Measurements from ENCODE around the gene NDUFS7. TPM values are rescaled to one million over a fixed set of nuclear protein-coding genes. Genes with fewer than 3 reads are reported as not detected.

Gene NDUFS7
- total and polyA plus RNA-seq, 10 of the 15 experiments (the other 5 are each of a cell fraction or from before 2014, with no cell fraction given): 5.1 to 282 (median 92.9) TPM

- TF ChIP-seq KLF5 (IDR thresholded peaks at IDR 0.05; ENCODE audit: partially characterized antibody) (peak; percentile 75), RELA (IDR thresholded peaks at IDR 0.05; ENCODE audit: borderline replicate concordance, partially characterized antibody) (peak; percentile 53), POLR2A (IDR thresholded peaks at IDR 0.05; ENCODE audit: low read depth, low read length) (peak; percentile 66), EP300 (IDR thresholded peaks at IDR 0.05; ENCODE audit: borderline replicate concordance in 1 of 2, control insufficient read depth in 1 of 2, low read depth in 2 of 2, low read length in 2 of 2) (no peak), TCF12 (IDR thresholded peaks at IDR 0.05; ENCODE audit: low read depth, low read length) (no peak), ZBTB33 (IDR thresholded peaks at IDR 0.05) (no peak), TCF3 (IDR thresholded peaks at IDR 0.05; ENCODE audit: borderline replicate concordance, insufficient read depth, low read depth, low read length) (no peak), SPI1 (IDR thresholded peaks at IDR 0.05; ENCODE audit: borderline replicate concordance, insufficient read depth, low read depth, low read length) (peak; percentile 79; the same call in 1 of the 2 replicates), FOS (IDR thresholded peaks at IDR 0.05; ENCODE audit: borderline replicate concordance, extremely low read depth, insufficient read length) (no peak), CHD1 (IDR thresholded peaks at IDR 0.05; ENCODE audit: low read depth, low read length) (no peak), SMC3 (IDR thresholded peaks at IDR 0.05; ENCODE audit: borderline replicate concordance, low read length) (no peak), ZNF622 (IDR thresholded peaks at IDR 0.05) (no peak), HDGF (IDR thresholded peaks at IDR 0.05) (no peak), MEF2B (IDR thresholded peaks at IDR 0.05; ENCODE audit: partially characterized antibody, poor library complexity, severe bottlenecking) (peak; percentile 89), NFYA (IDR thresholded peaks at IDR 0.05; ENCODE audit: borderline replicate concordance, low read depth, low read length) (no peak), CBX5 (IDR thresholded peaks at IDR 0.05; ENCODE audit: low read depth) (no peak), RB1 (IDR thresholded peaks at IDR 0.05; ENCODE audit: borderline replicate concordance) (0 out of 2 replicates have a peak, but pooled peaks have one; percentile 73), RAD51 (IDR thresholded peaks at IDR 0.05) (0 out of 2 replicates have a peak, but pooled peaks have one; percentile 18), MEF2A (IDR thresholded peaks at IDR 0.05; ENCODE audit: insufficient read depth, low read depth, low read length) (0 out of 2 replicates have a peak, but pooled peaks have one; percentile 68), YY1 (IDR thresholded peaks at IDR 0.05; ENCODE audit: low read depth, low read length) (no peak; the same call in 1 of the 2 replicates), MXI1 (IDR thresholded peaks at IDR 0.05; ENCODE audit: low read depth, low read length) (peak; percentile 80)
- TF ChIP-seq, protein P1, sequence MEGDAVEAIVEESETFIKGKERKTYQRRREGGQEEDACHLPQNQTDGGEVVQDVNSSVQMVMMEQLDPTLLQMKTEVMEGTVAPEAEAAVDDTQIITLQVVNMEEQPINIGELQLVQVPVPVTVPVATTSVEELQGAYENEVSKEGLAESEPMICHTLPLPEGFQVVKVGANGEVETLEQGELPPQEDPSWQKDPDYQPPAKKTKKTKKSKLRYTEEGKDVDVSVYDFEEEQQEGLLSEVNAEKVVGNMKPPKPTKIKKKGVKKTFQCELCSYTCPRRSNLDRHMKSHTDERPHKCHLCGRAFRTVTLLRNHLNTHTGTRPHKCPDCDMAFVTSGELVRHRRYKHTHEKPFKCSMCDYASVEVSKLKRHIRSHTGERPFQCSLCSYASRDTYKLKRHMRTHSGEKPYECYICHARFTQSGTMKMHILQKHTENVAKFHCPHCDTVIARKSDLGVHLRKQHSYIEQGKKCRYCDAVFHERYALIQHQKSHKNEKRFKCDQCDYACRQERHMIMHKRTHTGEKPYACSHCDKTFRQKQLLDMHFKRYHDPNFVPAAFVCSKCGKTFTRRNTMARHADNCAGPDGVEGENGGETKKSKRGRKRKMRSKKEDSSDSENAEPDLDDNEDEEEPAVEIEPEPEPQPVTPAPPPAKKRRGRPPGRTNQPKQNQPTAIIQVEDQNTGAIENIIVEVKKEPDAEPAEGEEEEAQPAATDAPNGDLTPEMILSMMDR (IDR thresholded peaks at IDR 0.05 in 2 of 3, conservative IDR thresholded peaks at IDR 0.05 in 1 of 3; ENCODE audit: control insufficient read depth in 2 of 3, extremely low read depth in 1 of 3, insufficient read depth in 1 of 3, low read depth in 3 of 3, low read length in 3 of 3): peak; percentile 41 to 45 (median 42); a peak in 5 of 6 replicates
Observed at GRCh38 chr19:1406774-1407527, 23.2 kb downstream of the NDUFS7 start (continued).

All from GM12878 (cell line).